Measurements from ENCODE around the gene IFT81.

The IFT81 gene

DNA sequence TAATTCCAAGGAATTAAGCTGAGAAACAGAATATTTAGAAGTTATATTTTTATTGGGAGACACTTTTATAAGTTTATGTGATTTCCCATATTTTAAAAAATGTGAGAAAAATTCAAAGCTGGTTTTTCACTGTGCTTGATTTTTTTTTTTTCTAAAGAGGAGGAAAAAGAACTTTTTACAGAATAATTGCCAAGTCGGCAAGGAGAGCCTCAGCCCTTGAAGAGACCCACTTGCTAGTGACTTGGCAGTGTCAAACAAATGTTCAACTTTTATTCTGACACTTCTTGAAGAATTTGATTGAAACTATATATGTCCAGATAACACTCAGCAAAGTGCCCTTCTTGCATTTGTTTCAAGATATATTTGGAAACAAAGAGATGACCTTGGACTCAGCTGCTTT lies 104.6 kb downstream of the IFT81 start:
- TF ChIP-seq, protein P1, sequence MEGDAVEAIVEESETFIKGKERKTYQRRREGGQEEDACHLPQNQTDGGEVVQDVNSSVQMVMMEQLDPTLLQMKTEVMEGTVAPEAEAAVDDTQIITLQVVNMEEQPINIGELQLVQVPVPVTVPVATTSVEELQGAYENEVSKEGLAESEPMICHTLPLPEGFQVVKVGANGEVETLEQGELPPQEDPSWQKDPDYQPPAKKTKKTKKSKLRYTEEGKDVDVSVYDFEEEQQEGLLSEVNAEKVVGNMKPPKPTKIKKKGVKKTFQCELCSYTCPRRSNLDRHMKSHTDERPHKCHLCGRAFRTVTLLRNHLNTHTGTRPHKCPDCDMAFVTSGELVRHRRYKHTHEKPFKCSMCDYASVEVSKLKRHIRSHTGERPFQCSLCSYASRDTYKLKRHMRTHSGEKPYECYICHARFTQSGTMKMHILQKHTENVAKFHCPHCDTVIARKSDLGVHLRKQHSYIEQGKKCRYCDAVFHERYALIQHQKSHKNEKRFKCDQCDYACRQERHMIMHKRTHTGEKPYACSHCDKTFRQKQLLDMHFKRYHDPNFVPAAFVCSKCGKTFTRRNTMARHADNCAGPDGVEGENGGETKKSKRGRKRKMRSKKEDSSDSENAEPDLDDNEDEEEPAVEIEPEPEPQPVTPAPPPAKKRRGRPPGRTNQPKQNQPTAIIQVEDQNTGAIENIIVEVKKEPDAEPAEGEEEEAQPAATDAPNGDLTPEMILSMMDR (IDR thresholded peaks at IDR 0.05; ENCODE audit: low read depth, low read length), result no peak

DNA sequence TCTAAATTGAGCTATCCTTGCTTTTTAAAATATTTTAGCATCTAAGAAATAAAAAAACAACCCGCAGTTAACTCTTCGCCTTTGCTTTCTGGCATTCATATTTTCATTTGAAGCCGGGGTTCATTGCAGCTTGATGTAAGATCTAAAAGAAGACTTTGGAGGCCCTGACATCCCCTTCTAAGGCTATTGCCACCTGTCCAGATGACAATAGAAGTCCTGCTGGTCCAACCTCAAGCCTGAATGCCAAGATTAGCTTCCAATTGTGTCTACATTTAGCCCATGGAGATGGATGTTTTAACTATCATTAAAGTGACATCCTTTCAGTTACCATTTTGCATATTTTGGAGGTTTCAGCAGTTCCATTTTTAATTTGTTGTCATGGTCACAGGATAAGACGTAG lies 105.3 kb downstream of the IFT81 start:
- TF ChIP-seq, protein P1 (IDR thresholded peaks at IDR 0.05; ENCODE audit: low read depth, low read length), result no peak

More for the DNA sequence above, 104.6 kb downstream of the IFT81 start:
- no peak for DNase-seq (ENCODE audit: extremely low read depth, low read depth)

DNA sequence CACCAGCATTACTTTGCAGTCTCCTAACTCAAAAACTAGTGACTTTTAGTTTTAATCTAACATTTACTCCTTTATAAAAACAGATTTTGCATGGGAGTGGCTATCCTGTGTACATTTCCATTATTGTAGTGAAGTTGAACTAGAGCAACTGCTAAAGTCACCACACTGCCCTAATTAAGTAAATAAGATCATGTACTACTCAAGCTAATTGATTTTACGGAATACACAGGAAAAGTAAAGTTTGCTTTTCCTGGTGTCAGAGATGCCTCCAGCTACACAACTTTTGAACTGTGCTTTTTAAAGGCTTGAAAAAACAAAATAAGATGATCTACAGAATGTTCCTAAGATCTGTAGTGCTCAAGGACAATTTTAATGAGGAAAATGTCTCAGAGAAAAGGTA lies 106.5 kb downstream of the IFT81 start:
- TF ChIP-seq, protein P1 (IDR thresholded peaks at IDR 0.05; ENCODE audit: low read depth, low read length), result no peak
- DNase-seq (ENCODE audit: extremely low read depth, low read depth), result no peak

More for the DNA sequence above, 105.3 kb downstream of the IFT81 start:
- DNase-seq (ENCODE audit: extremely low read depth, low read depth), result no peak

DNA sequence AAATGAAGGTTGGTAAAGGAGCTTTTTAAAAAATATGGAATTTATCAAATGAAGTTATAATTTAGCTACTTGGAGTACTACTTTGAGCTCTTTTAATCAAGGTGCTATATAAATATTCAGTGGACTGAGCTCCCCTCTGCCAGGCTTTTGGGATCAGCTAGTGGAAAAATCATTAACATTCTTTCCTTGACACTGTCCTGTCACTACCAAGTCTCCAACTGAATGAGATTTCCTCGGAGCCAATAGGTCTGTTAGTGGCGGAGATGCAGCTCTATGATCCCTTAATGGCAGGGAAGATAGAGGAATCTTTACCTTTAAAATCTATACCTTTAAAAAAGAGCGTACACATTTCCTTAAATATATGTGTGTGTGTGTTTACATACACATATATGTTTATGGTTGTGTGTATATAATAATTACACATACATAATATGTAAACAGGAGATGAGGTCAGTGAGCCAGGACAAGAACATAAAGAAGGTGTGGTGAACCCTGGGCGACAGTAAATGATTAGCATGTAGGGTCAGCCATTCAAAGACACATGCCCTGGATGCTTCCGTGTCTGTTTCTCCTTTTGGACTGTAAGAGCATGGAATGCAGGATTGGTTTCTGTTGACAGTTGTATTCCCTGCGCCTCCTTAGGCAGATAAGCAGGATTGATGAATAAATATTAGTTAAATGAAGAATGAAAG lies 109.2 kb downstream of the IFT81 start:
- TF ChIP-seq, protein P1 (IDR thresholded peaks at IDR 0.05; ENCODE audit: low read depth, low read length), result no peak

DNA sequence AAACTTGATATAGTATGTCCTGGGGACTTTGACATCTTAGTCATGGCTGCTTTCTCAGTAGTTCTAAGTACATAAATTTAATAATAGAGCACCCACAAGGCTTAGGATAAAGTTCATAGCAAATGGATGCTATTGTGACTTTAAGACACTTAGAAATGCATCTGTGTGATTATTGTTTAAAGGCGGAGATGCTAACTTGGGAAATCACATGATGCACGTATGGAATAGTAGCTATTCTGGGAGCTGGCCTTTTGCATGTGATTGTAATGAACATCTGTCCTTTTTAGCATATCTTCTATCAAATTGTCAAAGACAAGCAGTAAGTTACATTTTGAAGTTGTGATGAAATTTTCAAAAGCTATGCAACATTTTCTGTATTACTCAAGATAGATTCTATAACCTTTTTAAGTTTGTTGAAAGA lies 110.2 kb downstream of the IFT81 start:
- TF ChIP-seq, protein P1 (IDR thresholded peaks at IDR 0.05; ENCODE audit: low read depth, low read length), result no peak

More for the DNA sequence above, 109.2 kb downstream of the IFT81 start:
- DNase-seq (ENCODE audit: extremely low read depth, low read depth), result no peak

DNA sequence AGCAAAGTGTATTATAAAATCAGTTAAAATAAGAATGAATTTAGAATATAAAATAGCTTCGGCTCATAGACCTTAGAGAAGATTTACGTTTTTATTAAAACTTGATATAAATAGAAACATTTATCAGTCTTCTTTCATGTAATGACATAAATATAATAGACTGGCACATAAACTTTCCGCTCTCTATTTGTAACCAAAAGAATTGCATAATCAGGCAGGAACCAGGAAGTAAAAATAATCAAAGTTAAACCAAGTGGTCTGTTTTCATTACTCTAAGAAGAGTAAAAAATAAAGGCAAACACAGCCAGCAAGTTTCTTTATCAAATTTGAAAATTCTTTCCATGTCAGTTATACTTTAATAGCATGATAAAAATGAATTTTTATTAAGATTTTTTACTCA lies 110.6 kb downstream of the IFT81 start:
- TF ChIP-seq, protein P1 (IDR thresholded peaks at IDR 0.05; ENCODE audit: low read depth, low read length), result no peak
- no peak for DNase-seq (ENCODE audit: extremely low read depth, low read depth)

More for the DNA sequence above, 110.2 kb downstream of the IFT81 start:
- DNase-seq (ENCODE audit: extremely low read depth, low read depth), result no peak

DNA sequence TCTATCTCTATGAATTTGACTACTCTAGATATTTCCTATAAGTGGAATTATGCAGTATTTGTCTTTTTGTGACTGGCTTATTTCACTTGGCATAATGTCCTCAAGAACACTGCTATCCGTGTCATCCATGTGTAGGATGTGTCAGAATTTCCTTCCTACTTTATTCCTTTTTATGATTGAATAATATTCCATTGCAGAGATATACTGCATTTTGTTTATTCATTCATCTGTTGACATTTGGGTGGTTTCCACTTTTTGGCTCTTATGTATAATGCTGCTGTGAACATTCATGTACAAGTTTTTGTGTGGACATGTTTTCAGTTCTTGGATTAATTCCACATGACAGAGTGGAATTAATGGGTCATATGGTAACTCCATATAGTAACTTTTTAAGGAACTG lies 111.2 kb downstream of the IFT81 start:
- TF ChIP-seq, protein P1 (IDR thresholded peaks at IDR 0.05; ENCODE audit: low read depth, low read length), result no peak
- no peak for DNase-seq (ENCODE audit: extremely low read depth, low read depth)
